Subcutaneous adipose tissue (tissue), 4 donors: ENCODE measurements around the gene ZIC2. TPM values are rescaled to one million over a fixed set of nuclear protein-coding genes. Genes with fewer than 3 reads are reported as not detected.

ENCODE experiments used
- total RNA-seq, 4 donors: library from RNA; depleted of rRNA; stranded (reverse); fragments of >200 nt; gene quantifications; one replicate each; pipeline ENCODE4 v1.1.0, GENCODE V29; 2016
- TF ChIP-seq, protein P1 (sequence below): fragments of 450-650 bp; IDR thresholded peaks from one replicate; pipeline ENCODE4 v1.5.1; 2016; ENCODE audit warnings: low read depth, mild to moderate bottlenecking, control low read depth, antibody characterized with exemption, moderate library complexity

Gene ZIC2
- total RNA-seq, 4 donors from 2014 or later = not detected

DNA sequence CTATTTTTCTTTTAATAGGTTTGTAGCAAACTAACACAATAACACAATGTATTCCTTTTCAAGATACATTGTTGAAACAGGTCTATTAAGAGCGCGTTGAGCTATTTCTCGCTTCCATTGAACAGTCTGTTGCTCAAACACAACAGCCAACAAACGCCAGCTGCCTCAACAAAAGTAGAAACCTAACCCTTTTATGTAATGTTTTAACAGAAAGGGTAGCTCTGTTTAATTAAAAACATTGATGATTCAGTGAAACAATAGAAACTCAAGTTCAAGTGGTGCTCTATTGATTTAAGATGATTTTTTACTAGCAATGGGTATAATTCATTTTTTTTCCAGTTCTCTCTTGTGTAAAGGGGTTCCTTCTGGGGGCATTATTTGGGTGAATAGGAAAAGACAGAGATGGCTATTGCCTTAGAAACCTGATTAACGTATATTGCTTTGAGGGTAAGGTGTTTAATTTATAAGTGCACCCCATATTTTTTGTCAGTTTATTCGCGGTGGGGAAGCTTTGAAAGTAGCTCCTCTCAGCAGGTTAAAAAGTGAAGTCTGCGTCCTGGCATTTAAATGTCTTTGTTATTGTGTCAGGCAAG is 14.9 kb downstream of the ZIC2 start:
- TF ChIP-seq, protein P1, sequence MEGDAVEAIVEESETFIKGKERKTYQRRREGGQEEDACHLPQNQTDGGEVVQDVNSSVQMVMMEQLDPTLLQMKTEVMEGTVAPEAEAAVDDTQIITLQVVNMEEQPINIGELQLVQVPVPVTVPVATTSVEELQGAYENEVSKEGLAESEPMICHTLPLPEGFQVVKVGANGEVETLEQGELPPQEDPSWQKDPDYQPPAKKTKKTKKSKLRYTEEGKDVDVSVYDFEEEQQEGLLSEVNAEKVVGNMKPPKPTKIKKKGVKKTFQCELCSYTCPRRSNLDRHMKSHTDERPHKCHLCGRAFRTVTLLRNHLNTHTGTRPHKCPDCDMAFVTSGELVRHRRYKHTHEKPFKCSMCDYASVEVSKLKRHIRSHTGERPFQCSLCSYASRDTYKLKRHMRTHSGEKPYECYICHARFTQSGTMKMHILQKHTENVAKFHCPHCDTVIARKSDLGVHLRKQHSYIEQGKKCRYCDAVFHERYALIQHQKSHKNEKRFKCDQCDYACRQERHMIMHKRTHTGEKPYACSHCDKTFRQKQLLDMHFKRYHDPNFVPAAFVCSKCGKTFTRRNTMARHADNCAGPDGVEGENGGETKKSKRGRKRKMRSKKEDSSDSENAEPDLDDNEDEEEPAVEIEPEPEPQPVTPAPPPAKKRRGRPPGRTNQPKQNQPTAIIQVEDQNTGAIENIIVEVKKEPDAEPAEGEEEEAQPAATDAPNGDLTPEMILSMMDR = no peak

DNA sequence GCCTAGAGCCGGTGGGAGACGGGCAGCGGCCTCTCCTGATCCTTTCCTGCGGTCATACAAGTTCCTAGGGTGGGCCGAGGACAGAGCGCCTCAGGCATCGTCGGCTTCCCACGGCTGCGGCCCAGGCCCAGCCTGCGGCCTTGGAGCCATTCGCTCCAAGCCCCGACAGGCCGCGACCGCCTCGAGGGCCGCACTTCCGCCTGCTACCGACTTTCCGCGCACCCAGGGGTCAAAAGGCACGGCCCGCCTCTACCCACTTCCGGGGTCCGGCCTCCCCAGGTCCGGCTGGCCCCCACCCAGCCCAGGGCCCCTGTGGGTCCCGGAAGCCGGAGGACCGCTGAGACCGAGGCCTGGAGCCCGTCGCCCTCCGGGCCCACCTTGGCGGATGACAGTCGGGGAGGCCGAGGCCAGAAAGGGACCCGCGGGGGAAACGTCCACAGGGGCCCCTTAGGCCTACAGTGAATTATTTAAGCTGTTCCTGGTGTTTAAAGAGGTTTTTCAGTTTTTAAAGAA is 16.2 kb downstream of the ZIC2 start:
- TF ChIP-seq, protein P1 = no peak

DNA sequence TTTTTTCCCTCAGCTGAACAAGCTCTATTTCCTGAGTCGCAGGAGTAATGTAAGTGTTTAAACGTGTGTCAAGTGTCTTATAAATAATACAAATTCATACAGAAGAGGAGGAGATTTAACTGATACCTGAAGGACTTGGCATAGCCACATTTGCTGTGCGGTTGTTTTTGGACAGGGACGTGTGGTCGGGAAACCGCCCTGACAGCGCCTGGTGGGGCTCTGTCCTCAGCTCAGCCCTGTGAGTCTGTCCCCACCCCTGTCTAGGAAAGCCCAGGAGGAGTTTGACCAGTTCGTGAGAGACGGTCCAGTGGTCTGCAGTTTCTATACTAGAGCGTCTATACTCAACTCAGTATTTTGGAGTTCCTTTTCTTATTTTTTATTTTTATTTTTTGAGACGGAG is 16.7 kb downstream of the ZIC2 start:
- TF ChIP-seq, protein P1 = no peak

DNA sequence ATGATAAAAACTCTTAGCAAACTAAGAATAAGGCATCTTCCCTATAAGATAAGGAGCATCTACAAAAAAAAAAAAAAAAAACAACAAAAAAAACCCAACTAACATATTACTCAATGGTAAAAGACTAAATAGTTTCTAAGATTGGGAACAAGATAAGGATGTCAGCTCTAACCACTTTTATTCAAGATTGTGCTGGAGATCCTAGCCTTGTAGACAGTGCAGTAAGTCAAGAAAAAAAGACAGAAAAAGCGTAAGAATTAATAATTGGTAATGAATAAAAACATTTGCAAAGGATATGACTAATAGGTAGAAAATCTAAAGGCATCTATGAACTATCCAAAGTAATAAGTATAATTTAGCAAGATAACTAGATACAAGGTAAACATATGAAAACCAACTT is 33.0 kb downstream of the ZIC2 start:
- TF ChIP-seq, protein P1 = no peak

DNA sequence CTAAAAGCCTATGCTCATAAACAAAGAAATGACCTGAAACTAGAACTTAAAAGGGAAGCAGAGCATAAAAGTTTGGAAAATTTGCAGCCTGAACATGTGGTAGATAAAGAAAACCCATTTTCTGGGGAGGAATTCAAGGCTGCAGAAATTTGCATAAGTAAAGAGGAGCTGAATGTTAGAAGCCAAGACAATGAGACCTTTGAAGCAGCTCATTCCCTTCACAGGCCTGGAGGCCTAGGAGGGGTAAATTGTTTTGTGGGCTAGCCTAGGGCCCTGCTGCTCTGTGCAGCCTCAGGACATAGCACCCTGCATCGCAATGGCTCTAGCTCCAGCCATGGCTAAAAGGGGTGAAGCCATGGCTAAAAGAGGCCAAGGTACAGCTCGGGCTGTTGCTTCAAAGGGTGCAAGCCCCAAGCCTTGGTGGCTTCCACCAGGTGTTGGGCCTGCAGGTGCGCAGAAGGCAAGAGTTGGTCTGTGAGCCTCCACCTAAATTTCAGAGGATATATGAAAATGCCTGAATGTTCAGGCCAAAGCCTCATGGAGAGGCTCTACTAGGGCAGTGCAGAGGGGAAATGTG is 38.3 kb downstream of the ZIC2 start:
- TF ChIP-seq, protein P1 = no peak

DNA sequence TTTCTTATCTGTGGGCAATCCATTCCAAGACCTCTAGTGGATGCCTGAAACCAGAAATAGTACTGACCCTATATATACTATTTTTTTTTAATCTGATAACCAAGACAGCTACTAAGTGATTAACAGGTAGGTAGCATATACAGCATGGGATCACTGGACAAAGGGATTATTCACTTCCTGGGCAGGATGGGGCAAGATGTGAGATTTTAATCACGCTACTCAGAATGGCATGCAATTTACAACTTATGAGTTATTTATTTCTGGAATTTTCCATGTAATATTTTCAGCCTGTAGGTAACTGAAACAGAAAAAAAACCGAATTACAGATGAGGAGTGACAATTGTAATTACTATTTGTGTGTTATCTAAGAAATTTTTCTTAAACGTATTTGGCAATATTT is 41.2 kb downstream of the ZIC2 start:
- TF ChIP-seq, protein P1 = no peak

DNA sequence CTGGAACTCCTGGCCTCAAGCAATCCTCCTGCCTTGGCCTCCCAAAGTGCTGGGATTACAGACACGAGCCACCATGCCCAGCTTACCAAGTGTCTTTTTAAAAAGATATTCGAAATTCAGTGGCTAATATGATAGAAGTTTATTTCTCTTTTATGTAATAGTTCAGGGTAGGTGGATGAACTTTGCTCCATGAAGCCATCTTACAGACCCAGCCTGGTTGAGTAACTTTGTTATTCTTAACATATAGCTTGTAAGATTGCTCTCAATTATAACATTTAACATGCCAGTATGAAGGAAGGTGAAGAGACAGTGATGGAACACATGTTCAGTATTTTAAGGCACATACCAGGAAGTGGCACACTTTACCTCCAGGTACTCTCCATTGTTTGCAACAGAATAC is 42.4 kb downstream of the ZIC2 start:
- TF ChIP-seq, protein P1 = no peak
